Measurements from ENCODE around the gene EGFL8.

The EGFL8 gene

GRCh38 chr6:32120573-32121059, 43.8 kb upstream of the EGFL8 start:
- TF ChIP-seq, protein P1, sequence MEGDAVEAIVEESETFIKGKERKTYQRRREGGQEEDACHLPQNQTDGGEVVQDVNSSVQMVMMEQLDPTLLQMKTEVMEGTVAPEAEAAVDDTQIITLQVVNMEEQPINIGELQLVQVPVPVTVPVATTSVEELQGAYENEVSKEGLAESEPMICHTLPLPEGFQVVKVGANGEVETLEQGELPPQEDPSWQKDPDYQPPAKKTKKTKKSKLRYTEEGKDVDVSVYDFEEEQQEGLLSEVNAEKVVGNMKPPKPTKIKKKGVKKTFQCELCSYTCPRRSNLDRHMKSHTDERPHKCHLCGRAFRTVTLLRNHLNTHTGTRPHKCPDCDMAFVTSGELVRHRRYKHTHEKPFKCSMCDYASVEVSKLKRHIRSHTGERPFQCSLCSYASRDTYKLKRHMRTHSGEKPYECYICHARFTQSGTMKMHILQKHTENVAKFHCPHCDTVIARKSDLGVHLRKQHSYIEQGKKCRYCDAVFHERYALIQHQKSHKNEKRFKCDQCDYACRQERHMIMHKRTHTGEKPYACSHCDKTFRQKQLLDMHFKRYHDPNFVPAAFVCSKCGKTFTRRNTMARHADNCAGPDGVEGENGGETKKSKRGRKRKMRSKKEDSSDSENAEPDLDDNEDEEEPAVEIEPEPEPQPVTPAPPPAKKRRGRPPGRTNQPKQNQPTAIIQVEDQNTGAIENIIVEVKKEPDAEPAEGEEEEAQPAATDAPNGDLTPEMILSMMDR (IDR thresholded peaks at IDR 0.05; ENCODE audit: low read depth, low read length) = no peak
- H3K4me3 ChIP-seq (replicated peaks in 1 of 2; ENCODE audit: low read depth in 2 of 2, low read length in 2 of 2) = no peak overlapping the region
- no peak for DNase-seq (ENCODE audit: low read depth in 2 of 2)

DNA sequence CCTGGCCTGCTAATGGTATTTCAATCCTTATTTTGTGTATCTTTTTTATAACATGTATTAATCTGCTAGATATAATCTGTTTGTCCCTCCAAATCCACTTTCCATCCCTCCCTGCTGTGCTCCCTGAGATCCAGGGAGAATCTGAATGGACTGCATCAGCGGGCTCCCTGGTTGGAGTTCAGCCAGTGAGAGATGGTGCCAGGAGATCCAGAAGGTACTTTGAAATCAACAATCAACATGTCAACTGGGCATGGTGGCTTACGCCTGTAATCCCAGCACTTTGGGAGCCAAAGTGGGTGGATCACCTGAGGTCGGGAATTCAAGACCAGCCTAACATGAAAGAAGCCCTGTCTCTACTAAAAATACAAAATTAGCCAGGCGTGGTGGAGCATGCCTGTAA, 40.7 kb upstream of the EGFL8 start:
- no peak for DNase-seq (ENCODE audit: low read depth in 2 of 2)
- no peak overlapping the region for H3K4me3 ChIP-seq (replicated peaks in 1 of 2; ENCODE audit: low read depth in 2 of 2, low read length in 2 of 2)
- TF ChIP-seq, protein P1 (IDR thresholded peaks at IDR 0.05; ENCODE audit: low read depth, low read length) = no peak

- no peak for DNase-seq (ENCODE audit: low read depth in 2 of 2)
- peak overlapping the region; percentile 81 to 99 for H3K4me3 ChIP-seq (replicated peaks in 1 of 2; ENCODE audit: low read depth in 2 of 2, low read length in 2 of 2)
- TF ChIP-seq, protein P1 (IDR thresholded peaks at IDR 0.05; ENCODE audit: low read depth, low read length) = no peak
Measured at GRCh38 chr6:32126880-32127279, 37.5 kb upstream of the EGFL8 start.

GRCh38 chr6:32127409-32127716, 37.0 kb upstream of the EGFL8 start:
- H3K4me3 ChIP-seq (replicated peaks in 1 of 2; ENCODE audit: low read depth in 2 of 2, low read length in 2 of 2) = peak overlapping the region; percentile 81 to 99
- DNase-seq (ENCODE audit: low read depth in 2 of 2) = no peak
- TF ChIP-seq, protein P1 (IDR thresholded peaks at IDR 0.05; ENCODE audit: low read depth, low read length) = no peak

- peak within 1 kb of the TSS; percentile 81 to 99 for H3K4me3 ChIP-seq (replicated peaks in 1 of 2; ENCODE audit: low read depth in 2 of 2, low read length in 2 of 2)
- TF ChIP-seq, protein P1 (IDR thresholded peaks at IDR 0.05; ENCODE audit: low read depth, low read length) = no peak
- peak; percentile 100 for DNase-seq (ENCODE audit: low read depth in 2 of 2)
Measured at GRCh38 chr6:32127717-32128592, 36.4 kb upstream of the EGFL8 start, which contains the start of gene ATF6B. ATF6B (minus strand) TSS chr6:32128246; CDS start chr6:32128207, 39 bp downstream.

GRCh38 chr6:32128751-32129296, 35.6 kb upstream of the EGFL8 start:
- H3K4me3 ChIP-seq (replicated peaks in 1 of 2; ENCODE audit: low read depth in 2 of 2, low read length in 2 of 2) = peak overlapping the region; percentile 62 to 70
- TF ChIP-seq, protein P1 (IDR thresholded peaks at IDR 0.05; ENCODE audit: low read depth, low read length) = no peak
- DNase-seq (ENCODE audit: low read depth in 2 of 2) = no peak
